ENCODE measurements around the gene ZNF423. TPM values are rescaled to one million over a fixed set of nuclear protein-coding genes. Genes with fewer than 3 reads are reported as not detected.

Gene ZNF423
- total RNA-seq, 2 experiments from 2014 or later: not detected

GRCh38 chr16:49712106-49712505 lies 143.8 kb downstream of the ZNF423 start:
- POLR2A ChIA-PET: no interaction called here
- no peaks in the 10 kb centered on the region for H3K36me3 Mint-ChIP-seq
- no peak overlapping the region for H3K27ac Mint-ChIP-seq
- intact Hi-C loops (cut with micrococcal nuclease): no loop called here
- no peak for DNase-seq
- H3K4me1 Mint-ChIP-seq (ENCODE audit: low read depth): no peaks in the 10 kb centered on the region
- CTCF ChIA-PET: no interaction called here
- no peaks in the 10 kb centered on the region for H3K27me3 Mint-ChIP-seq
- H3K9me3 Mint-ChIP-seq: no peaks in the 10 kb centered on the region
- no peak overlapping the region for H3K4me3 Mint-ChIP-seq

- intact Hi-C loops (cut with micrococcal nuclease): no loop called here
- no peak for DNase-seq
- H3K36me3 Mint-ChIP-seq: no peaks in the 10 kb centered on the region
- ChIA-PET POLR2A (no interaction called here), CTCF (no interaction called here)
- H3K27me3 Mint-ChIP-seq: no peaks in the 10 kb centered on the region
- no peak overlapping the region for H3K4me3 Mint-ChIP-seq
- no peaks in the 10 kb centered on the region for H3K9me3 Mint-ChIP-seq
- no peak overlapping the region for H3K27ac Mint-ChIP-seq
- H3K4me1 Mint-ChIP-seq (ENCODE audit: low read depth): no peaks in the 10 kb centered on the region
Measured at GRCh38 chr16:49709057-49709456, 146.9 kb downstream of the ZNF423 start.

- no peaks in the 10 kb centered on the region for H3K4me1 Mint-ChIP-seq (ENCODE audit: low read depth)
- CTCF ChIA-PET: no interaction called here
- no peaks in the 10 kb centered on the region for H3K27me3 Mint-ChIP-seq
- intact Hi-C loops (cut with micrococcal nuclease): no loop called here
- no peaks in the 10 kb centered on the region for H3K9me3 Mint-ChIP-seq
- DNase-seq: no peak
- POLR2A ChIA-PET: no interaction called here
- no peak overlapping the region for H3K27ac Mint-ChIP-seq
- no peak overlapping the region for H3K4me3 Mint-ChIP-seq
- H3K36me3 Mint-ChIP-seq: no peaks in the 10 kb centered on the region
Measured at GRCh38 chr16:49708491-49708890, 147.4 kb downstream of the ZNF423 start.

DNA sequence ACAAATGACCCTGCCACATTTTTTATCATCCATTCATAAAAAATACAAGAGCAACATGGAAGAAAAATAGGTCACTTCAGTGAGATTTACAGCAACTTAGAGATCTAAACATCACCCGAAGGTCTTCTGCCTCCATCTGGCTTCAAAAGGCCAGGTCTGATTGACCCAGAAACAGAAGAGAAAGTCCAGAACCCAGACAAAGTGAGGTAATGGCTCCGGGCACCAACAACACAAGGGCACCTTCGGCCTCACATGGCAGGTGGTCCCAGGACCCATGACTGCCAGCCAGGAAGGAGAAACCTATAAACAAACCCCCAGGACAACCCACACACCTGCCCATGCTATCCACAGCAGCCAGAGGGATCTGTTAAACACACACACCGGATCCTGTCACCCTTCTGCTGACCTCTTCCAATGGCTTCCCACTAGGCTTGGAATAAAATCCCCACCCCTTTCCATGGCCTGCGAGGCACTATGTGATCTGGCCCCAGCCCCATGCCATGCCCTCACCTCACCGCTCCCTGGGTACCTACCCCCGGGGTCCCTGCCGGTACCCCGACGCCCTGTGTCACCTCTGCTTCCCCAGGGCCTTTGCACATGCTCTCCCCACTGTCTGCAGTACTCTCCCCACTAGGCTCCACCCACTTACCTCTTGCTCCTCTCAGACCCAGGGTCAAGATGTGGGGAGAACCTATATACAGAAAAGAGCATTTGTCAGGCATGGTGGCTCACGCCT lies 149.1 kb downstream of the ZNF423 start:
- Mint-ChIP-seq H3K4me1 (ENCODE audit: low read depth) (no peaks in the 10 kb centered on the region), H3K27ac (no peak overlapping the region), H3K27me3 (no peaks in the 10 kb centered on the region), H3K36me3 (no peaks in the 10 kb centered on the region), H3K9me3 (no peaks in the 10 kb centered on the region), H3K4me3 (no peak overlapping the region)
- DNase-seq: no peak
- CTCF ChIA-PET: no interaction called here
- intact Hi-C loops (cut with micrococcal nuclease): no loop called here
- POLR2A ChIA-PET: no interaction called here

DNA sequence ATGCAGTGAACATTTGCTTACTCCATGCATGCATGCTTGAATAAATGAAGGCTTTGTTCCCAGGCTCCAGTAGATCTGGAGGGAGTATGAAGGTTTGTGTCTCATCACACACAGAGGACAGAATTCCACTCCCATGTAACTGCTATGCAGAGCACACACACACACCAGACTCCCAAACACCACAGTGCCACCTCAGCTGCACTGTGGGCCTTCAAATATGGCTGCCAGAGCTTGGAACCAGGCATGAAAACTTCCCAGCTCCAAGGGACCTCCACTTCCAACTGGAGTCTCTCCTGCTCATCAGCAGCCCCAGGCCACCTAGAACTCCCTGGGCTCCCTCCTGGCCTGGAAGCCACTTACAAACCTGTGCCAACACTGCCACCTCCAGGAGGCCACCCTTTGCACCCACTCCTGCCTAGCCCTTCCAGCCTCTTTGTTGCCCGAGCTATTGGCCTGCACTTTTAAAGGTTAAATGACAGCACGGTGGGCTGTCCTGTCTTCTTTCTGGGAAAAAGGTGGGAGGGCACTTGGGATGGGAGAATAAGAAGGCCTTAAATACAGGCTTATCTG lies 151.2 kb downstream of the ZNF423 start:
- intact Hi-C loops (cut with micrococcal nuclease): no loop called here
- no peaks in the 10 kb centered on the region for H3K4me1 Mint-ChIP-seq (ENCODE audit: low read depth)
- DNase-seq: no peak
- ChIA-PET POLR2A (no interaction called here), CTCF (no interaction called here)
- H3K27me3 Mint-ChIP-seq: peaks cover under 1% of the 10 kb centered on the region
- no peak overlapping the region for H3K4me3 Mint-ChIP-seq
- H3K27ac Mint-ChIP-seq: no peak overlapping the region
- no peaks in the 10 kb centered on the region for H3K9me3 Mint-ChIP-seq
- H3K36me3 Mint-ChIP-seq: no peaks in the 10 kb centered on the region

- Mint-ChIP-seq H3K4me3 (no peak overlapping the region), H3K36me3 (no peaks in the 10 kb centered on the region), H3K9me3 (no peaks in the 10 kb centered on the region), H3K27me3 (peaks cover 7% of the 10 kb centered on the region), H3K27ac (no peak overlapping the region), H3K4me1 (ENCODE audit: low read depth) (no peaks in the 10 kb centered on the region)
- POLR2A ChIA-PET: no interaction called here
- no peak for DNase-seq
- CTCF ChIA-PET: no interaction called here
- intact Hi-C loops (cut with micrococcal nuclease): no loop called here
Measured at GRCh38 chr16:49703483-49703882, 152.4 kb downstream of the ZNF423 start.

DNA sequence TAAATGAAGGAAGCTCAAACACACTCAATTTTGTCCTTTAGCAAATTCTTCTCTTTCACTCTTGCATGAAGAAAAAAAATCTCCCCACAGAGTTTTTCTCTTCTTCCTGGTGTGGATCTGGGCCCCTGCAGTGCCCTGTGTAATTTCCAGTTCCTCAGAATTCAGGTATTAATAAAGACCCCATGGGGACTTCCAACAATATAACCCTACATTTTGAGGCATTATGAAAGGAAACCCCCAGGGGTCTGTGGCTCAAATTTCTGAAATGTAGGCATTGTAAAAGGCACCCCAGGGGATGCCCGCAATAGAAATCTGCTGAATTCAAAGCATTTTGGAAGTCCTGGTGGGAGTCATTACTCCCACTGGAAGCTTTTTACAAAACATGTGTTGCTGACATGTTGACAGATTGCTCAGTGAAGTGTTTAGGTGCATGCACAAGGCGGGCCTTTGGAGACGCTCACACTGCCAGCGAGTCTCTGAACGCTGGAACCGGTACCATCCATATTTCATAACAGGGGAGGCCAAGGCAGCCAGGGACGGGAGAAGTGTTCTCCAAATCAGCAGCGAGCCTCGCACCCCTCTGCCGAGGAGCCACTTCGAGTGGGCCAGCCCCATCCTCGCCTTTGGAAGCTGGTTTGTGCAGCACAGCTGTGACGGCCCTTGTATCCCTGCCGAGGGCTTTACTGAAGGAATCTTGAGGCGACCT lies 154.0 kb downstream of the ZNF423 start:
- H3K27ac Mint-ChIP-seq: no peak overlapping the region
- peaks cover 11% of the 10 kb centered on the region for H3K27me3 Mint-ChIP-seq

DNA sequence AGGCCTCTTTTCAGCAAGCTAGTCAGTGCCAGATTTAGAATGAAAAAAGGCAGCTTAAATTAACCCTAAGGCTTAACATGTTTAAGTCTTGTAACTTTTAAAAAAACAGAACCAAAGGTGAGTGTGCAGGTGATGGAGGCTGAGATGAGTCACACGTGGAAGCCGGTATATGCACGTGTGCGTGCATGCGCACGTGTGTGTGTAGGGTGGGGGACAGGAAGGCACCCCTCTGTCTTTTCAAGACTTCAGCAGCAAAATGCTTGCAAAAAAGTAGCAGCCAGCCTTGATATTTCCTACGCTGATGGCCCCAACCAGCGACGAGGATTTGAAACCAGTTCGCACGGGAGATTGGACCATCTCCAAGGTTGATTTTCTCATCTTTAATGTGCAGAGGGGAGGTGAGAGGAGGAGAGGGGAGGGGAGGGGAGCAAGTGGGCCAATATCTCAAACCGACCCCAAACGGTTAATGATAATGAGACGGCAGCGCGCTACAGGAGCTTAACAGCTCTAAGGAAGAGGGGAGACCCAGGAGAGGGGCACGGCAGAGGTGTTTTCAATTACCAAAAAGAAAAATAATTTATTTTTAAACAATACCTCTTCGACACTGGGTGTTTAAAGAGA lies 154.7 kb downstream of the ZNF423 start:
- ChIA-PET POLR2A (no interaction called here), CTCF (no interaction called here)
- Mint-ChIP-seq H3K9me3 (no peaks in the 10 kb centered on the region), H3K27ac (no peak overlapping the region), H3K4me3 (no peak overlapping the region), H3K27me3 (peaks cover 11% of the 10 kb centered on the region), H3K4me1 (ENCODE audit: low read depth) (no peaks in the 10 kb centered on the region), H3K36me3 (no peaks in the 10 kb centered on the region)
- intact Hi-C loops (cut with micrococcal nuclease): no loop called here
- no peak for DNase-seq

More for the DNA sequence above, 154.0 kb downstream of the ZNF423 start:
- Mint-ChIP-seq H3K4me3 (no peak overlapping the region), H3K36me3 (no peaks in the 10 kb centered on the region), H3K9me3 (no peaks in the 10 kb centered on the region), H3K4me1 (ENCODE audit: low read depth) (no peaks in the 10 kb centered on the region)
- ChIA-PET POLR2A (no interaction called here), CTCF (no interaction called here)
- no peak for DNase-seq
- intact Hi-C loops (cut with micrococcal nuclease): no loop called here

GRCh38 chr16:49700251-49701064 lies 155.5 kb downstream of the ZNF423 start:
- ChIA-PET CTCF (no interaction called here), POLR2A (no interaction called here)
- DNase-seq: no peak
- Mint-ChIP-seq H3K36me3 (no peaks in the 10 kb centered on the region), H3K9me3 (no peaks in the 10 kb centered on the region), H3K4me3 (no peak overlapping the region), H3K27me3 (peaks cover 11% of the 10 kb centered on the region), H3K4me1 (ENCODE audit: low read depth) (no peaks in the 10 kb centered on the region), H3K27ac (no peak overlapping the region)
- intact Hi-C loops (cut with micrococcal nuclease): no loop called here

- no peaks in the 10 kb centered on the region for H3K4me1 Mint-ChIP-seq (ENCODE audit: low read depth)
- no peak overlapping the region for H3K27ac Mint-ChIP-seq
- ChIA-PET POLR2A (no interaction called here), CTCF (no interaction called here)
- no peak overlapping the region for H3K4me3 Mint-ChIP-seq
- H3K9me3 Mint-ChIP-seq: no peaks in the 10 kb centered on the region
- H3K36me3 Mint-ChIP-seq: no peaks in the 10 kb centered on the region
- H3K27me3 Mint-ChIP-seq: peaks cover 11% of the 10 kb centered on the region
- intact Hi-C loops (cut with micrococcal nuclease): no loop called here
- DNase-seq: no peak
Measured at GRCh38 chr16:49699841-49700175, 156.1 kb downstream of the ZNF423 start.

DNA sequence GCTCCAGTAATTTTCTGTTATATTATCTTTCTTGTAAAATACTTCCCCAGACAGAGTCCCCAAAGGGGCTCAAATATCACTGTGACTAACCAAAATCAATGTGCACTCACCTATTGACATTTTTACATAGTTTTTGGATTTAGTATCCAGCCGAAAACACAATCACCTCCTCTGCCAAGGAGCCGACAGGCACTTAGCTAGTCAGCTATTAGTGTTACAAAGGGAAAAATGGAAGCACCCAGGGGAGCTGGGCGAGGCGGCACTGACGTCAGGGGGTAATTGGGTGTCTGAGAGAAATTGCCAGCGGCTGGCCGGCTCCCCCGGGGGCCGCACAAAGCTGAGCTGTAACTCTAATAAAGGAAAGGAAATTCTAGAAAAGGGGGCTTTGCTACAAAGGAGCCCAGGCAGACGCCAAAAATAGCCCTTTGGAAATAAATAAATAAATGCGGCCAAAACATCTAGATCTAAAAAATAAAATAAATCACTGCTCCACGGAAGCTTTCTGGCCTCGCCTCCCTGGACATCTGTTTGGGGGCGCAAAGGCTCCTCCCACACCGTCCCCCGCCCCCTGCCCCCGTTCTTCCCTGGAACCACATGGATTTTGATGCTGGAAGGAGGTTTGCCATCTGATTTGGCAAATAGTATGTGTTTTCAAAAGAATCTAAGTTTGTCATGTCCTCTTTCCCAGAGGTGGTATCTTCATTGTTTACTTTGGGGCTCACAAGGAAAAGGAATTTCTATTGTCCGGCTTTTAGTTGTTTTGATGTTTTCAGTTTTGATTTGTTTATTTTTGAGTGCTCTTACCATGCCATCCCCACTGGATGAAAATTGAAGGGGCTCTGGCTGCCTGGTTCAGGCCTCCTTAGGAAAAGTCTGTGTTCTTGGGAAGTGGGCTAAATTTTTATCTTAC lies 156.7 kb downstream of the ZNF423 start:
- no peak for DNase-seq
- peaks cover 11% of the 10 kb centered on the region for H3K27me3 Mint-ChIP-seq
- H3K4me1 Mint-ChIP-seq (ENCODE audit: low read depth): no peaks in the 10 kb centered on the region
- POLR2A ChIA-PET: no interaction called here
- no peak overlapping the region for H3K4me3 Mint-ChIP-seq
- H3K9me3 Mint-ChIP-seq: no peaks in the 10 kb centered on the region
- intact Hi-C loops (cut with micrococcal nuclease): no loop called here
- no peaks in the 10 kb centered on the region for H3K36me3 Mint-ChIP-seq
- H3K27ac Mint-ChIP-seq: no peak overlapping the region
- CTCF ChIA-PET: no interaction called here

- no peak overlapping the region for H3K4me3 Mint-ChIP-seq
- no peaks in the 10 kb centered on the region for H3K9me3 Mint-ChIP-seq
- no peaks in the 10 kb centered on the region for H3K4me1 Mint-ChIP-seq (ENCODE audit: low read depth)
- DNase-seq: no peak
- no peak overlapping the region for H3K27ac Mint-ChIP-seq
- H3K36me3 Mint-ChIP-seq: no peaks in the 10 kb centered on the region
- ChIA-PET CTCF (no interaction called here), POLR2A (no interaction called here)
- intact Hi-C loops (cut with micrococcal nuclease): no loop called here
- H3K27me3 Mint-ChIP-seq: peaks cover 11% of the 10 kb centered on the region
Measured at GRCh38 chr16:49698453-49698815, 157.5 kb downstream of the ZNF423 start.

Data from activated CD4-positive, alpha-beta memory T cell treated with anti-CD3 and anti-CD28 coated beads for 36 hours (primary cell).